Stimulated activated CD4-positive, alpha-beta T cell treated with anti-CD3 and anti-CD28 coated beads, Interleukin-4, amount 100 ng/mL, for 24 hours (primary cell): ENCODE data around the gene ELOB.

Source experiments
- DNase-seq: peaks from one replicate; pipeline ENCODE4 v3.0.0-alpha.2; 2020

ELOB gene

DNA sequence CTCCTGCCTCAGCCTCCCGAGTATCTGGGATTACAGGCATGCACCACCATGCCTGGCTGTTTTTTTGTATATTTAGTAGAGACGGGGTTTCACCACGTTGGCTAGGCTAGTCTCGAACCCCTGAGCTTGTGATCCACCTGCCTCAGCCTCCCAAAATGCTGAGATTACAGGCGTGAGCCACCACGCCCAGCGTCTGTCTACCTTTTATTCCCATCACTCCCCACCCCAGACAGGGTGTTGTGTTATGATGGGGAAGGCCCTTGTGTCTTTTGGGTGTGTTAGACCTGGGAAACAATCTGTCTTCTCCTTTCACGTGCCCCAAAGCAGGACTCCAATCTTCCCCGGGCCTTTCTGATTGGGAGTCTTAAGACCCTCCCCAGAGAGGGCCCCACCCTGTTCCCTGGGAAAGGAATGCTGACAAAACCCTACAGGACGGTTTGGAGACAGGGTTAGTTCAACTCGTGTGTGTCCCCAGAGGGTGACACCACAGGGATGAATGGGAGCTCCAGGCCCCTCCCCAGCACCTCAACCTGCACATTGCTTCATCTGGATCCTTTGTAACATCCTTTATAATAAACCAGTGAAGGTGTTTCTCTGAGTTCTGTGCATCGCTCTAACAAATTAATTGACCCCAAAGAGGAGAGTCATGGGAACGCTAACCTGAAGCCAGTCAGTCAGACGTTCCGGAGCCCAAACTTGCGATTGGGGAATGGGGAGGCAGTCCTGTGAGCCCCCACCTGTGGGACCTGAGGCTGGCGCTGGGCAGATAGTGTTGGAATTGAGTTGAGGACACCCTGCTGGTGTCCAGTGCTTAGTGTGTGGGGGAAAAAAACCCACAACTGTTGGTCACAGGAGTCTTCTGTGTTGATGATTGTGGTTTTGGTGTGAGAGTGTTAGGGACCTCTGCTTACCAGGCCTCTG, 3.2 kb upstream of the ELOB start:
- no peak for DNase-seq

DNA sequence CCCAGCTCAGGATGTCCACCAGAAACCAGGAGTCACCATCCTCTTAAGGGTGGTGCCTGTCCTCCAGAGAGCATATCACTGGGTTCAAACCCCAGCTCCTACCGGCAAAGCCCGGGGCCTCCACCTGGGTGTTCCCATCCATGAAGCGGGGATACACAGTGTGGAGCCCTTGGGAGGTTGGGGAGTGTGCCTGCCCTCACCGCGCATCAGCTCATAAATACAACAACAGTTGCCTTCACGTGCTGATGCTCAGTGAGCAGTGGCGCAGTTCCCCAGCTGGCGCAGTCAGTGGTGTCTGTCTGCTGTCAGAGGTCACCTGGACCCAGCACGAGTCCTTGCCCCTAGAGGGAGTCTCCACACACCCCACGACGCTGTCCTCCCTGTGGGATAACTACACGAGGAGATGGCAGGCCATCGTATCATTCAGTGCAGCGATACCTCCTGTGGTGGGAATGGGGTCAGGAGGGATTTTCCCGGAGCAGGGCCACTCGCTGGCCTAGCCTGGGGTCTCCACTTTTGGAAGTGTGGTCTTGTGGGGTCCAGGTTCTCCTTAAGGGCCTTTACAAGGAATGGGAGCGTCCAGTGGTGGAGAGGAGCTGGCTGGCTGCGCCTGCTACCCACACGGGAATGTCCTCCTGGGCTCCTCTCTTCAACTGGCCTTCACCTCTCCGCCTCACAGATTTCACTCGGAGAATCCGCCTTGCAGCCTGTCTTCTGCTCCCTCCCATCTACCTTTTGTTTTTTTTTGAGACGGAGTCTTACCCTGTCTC, 2.3 kb upstream of the ELOB start:
- DNase-seq: no peak

GRCh38 chr16:2778630-2778958, 1.5 kb upstream of the ELOB start:
- no peak for DNase-seq

DNA sequence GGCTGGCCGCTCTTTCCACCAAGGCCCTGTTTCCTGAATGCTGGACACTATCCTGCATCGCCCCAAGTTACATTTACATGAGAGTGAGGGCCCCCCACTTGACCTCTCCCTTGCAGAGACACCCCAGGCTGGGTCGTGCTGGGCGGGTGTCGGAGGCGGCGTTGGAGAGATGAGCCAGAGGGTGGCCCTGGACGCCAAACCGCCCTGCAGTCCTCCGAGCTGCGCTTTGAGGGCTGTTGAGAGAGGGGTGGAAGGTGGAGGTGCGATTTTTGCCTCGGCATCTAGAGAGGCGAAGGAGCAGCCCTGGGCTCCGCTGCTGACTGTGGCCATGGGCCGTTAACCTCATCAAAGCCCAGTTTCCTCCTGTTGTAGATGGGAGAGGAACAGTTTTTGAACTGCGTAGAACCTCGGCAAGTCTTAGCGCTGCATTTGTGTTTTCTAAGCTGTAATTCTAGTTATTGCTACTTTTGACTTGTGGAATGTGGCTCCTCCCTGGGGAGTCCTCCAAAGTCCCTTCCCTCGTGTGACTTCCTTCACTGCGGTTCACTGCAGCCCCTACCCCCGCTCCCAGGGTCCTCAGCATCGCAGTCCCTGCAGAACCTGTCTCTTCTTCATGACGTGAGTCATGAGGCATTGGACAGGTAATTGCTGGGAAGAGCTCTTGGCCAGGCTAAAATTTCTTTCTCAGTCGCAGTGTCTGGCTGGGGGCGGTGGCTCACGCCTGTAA, 986 bp upstream of the ELOB start:
- peak; percentile 37 for DNase-seq

GRCh38 chr16:2776500-2777139, 460 bp downstream of the ELOB start:
- peak; percentile 34 for DNase-seq

DNA sequence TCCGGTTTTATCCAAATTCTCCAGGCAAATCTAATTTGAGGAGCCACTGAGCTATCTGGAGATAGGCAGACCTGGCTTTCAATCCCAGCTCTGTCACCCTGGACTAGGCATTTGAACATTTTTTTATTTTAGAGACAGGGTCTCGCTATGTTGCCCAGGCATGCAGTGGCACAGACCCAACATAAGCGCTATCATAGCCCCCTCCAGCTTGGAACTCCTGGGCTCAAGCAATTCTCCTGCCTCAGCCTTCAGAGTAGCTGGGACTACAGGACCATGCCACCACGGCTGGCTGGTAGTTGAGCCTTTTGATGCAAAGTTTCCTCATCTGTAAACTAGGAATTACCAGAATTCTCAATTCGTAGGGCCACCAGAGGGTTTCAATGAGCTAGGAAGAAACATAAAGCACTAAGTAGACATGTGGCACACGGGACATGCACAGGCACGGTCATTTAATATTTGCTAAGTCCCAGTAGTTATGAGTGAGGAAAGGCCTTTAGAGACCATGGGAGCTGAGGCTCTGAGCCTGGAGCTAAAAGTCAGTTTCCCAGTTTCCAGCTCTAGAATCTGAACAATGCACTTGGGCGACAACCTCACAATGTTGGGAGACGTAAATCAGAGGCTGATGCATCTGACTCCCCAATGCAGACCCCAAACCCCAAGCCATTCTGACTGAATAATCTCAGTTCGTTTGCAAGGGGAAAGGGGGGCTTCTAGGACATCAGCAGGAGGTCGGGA, 1.1 kb downstream of the ELOB start:
- DNase-seq: no peak

- DNase-seq: no peak
Measured at GRCh38 chr16:2775131-2775716, 1.9 kb downstream of the ELOB start.

DNA sequence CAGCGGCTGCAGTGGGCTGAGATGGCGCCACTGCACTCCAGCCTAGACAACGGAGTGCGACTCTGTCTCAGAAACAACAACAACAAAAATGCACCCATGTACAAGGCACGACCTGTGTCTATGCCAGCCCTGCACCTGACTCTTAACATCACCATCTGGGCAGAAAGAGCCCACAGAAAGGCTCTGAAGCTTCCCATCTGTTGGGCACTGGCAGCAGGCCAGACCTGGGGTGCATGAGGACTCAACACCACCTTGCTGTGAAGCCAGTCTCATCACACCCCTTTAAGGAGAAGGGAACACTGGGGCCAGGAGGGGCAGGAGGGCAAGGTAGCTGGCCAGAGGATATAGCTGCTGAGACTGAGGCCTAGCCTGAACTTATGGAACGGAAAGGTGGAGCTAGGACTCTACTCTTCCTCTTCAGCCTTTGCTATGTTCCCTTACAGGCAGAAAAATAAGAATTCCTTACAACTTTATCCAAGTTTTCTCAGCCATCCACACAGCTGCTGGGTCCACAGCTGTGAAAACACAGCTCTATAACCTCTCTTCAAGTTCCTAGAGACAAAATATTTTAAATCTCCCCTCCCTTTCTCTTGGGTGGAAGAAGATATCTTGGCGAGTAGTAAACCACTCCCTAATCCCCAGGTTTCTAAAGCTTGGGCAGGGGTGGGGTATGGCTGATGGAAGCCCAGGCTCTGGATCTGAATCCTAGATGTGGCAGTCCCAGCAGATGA, 2.8 kb downstream of the ELOB start:
- no peak for DNase-seq

DNA sequence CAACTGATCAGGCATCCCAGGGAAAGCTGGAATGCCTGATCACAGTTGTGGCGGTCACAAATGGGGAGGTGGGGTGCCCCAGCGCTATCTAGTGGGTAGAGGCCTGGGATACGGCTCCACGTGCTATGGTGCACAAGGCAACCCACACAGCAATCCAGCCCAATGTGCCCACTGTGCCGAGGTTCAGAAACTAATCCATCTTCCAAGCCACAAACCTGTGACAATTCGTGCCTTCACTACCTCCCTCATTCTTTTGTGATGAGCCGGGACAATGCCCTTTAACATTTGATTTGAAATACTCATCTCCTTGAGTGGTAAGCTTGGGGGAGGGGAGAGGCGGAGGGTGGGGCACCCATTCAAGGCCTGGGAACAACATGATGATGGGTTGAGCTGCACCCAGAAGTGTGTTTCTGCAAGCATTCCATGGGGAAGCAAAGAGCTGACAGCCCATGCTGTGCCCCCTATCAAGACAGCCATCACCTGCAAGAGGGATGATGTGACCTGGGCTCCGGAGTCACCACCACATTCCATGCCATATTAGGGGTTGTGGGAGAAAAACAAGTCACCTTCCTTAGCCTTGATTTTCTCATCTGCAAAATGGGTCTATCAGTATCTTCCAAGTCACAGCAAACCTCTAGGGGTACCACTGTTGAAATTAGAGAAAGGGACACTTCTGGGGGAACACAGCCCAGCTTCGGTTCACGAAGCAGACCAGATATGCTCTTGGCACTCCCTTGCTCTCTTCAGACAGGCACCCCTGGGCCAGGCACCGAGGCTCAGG, 3.7 kb downstream of the ELOB start:
- no peak for DNase-seq

- DNase-seq: no peak
Measured at GRCh38 chr16:2771496-2772402, 5.3 kb downstream of the ELOB start.

GRCh38 chr16:2770057-2770951, 6.8 kb downstream of the ELOB start:
- DNase-seq: no peak

- DNase-seq: no peak
Measured at GRCh38 chr16:2769675-2770056, 7.4 kb downstream of the ELOB start.

DNA sequence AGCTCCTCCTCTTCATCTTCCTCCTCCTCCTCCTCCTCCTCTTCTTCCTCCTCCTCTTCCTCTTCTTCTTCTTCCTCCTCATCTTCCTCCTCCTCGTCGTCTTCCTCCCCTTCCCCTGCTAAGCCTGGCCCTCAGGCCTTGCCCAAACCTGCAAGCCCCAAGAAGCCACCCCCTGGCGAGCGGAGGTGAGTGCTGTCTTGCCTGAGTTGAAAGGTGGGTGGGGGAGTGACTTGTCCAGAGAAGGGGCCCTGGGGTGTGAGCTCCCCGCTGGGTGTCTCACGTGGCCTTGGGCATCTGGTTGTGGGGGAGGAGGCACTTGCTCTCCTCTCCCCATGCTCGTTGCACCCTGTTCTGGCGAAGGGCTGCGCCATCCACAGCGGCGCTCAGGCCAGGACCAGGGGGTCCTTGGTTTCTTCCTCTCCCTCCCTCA, 8.0 kb downstream of the ELOB start:
- DNase-seq: no peak

DNA sequence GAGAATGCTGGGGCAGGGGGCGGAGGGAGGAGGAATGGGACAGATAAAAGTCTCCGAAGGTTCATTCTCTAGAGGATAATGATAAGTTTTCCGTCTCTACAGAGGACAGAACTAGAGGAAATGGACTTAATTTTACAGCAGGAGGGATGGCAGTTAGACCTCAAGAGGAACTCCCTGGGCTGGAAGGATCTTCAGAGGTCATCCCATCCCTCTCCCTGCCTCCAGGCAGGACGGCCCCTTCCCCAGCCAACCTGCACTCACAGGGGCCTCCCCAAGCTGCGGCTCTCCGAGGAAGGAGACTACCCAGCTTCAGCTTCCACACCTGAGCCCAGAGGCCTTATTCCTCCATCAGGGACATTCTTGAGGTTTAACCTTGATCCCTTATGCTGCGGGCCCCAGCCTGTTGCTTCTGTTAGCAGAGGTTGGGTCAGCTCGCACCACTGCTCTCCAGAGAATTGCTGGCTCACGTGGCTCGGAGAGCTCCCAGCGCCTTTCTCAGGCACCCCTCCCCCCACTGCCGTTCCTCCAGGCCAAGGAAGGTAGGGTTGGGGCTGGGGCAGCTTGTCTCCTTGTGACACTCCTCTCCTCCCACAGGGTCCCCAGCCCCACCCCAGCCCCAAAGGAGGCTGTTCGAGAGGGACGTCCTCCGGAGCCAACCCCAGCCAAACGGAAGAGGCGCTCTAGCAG, 8.5 kb downstream of the ELOB start:
- DNase-seq: no peak

DNA sequence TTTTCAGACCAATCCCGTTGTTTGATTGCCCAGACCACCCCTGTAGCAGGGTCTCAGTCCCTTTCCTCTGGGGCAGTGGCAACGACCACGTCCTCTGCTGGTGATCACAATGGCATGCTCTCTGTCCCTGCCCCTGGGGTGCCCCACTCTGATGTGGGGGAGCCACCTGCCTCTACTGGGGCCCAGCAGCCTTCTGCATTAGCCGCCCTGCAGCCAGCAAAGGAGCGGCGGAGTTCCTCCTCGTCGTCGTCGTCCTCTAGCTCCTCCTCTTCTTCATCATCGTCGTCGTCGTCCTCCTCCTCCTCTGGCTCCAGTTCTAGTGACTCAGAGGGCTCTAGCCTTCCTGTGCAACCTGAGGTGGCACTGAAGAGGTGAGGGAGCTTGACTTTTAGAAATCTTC, 9.2 kb downstream of the ELOB start:
- no peak for DNase-seq

DNA sequence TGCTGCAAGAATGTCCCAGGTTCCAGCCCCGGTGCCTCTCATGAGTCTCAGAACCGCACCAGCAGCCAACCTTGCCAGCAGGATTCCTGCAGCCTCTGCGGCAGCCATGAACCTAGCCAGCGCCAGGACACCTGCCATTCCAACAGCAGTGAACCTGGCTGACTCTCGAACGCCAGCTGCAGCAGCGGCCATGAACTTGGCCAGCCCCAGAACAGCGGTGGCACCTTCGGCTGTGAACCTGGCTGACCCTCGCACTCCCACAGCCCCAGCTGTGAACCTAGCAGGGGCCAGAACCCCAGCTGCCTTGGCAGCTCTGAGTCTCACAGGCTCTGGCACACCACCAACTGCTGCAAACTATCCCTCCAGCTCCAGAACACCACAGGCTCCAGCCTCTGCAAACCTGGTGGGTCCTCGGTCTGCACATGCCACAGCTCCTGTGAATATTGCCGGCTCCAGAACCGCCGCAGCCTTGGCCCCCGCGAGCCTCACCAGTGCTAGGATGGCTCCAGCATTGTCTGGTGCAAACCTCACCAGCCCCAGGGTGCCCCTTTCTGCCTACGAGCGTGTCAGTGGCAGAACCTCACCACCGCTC, 9.8 kb downstream of the ELOB start:
- DNase-seq: no peak
